Measurements from ENCODE around the gene MAPK10.

Gene MAPK10

DNA sequence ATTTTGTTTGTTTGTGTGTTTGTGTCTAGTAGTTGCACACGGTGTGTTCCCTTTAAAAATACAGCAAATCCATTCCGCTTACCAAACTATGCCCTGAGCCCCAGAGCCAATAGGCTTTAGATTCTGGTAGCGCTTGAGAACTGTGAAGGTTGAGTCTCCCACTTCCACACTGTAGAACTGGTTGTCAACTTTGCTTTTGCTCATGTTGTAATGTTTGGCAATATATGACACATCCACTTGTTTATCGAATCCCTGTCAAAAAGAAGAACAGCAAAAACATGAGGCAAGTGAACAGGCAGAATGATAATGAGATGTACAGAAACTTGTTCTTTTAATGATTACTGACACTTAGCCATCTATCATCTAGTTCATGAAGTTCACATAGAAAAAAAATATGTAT is 200.6 kb downstream of the MAPK10 start:
- Histone ChIP-seq H3K27ac (ENCODE audit: low read depth, low read length) (no peak overlapping the region), H3K18ac (ENCODE audit: low read length) (no peak overlapping the region), H2AK5ac (ENCODE audit: low read length) (no peak overlapping the region), H3K27me3 (ENCODE audit: insufficient read depth, low read length) (no peaks in the 10 kb centered on the region), H4K12ac (ENCODE audit: low read depth, low read length) (no peak overlapping the region), H3K9me3 (ENCODE audit: insufficient read depth, low read depth, low read length) (no peaks in the 10 kb centered on the region), H2BK5ac (ENCODE audit: low read depth, low read length, poor library complexity) (no peak overlapping the region), H3K79me2 (ENCODE audit: control insufficient read depth, insufficient read depth, low read length, poor library complexity) (no peaks in the 10 kb centered on the region), H3K4ac (ENCODE audit: low read depth, low read length) (no peak overlapping the region), H4K91ac (ENCODE audit: low read depth, low read length) (no peak overlapping the region), H4K8ac (ENCODE audit: low read depth, low read length) (no peak overlapping the region), H2BK120ac (ENCODE audit: insufficient read depth, low read length, poor library complexity) (no peak overlapping the region), H3K9ac (ENCODE audit: low read length) (no peak overlapping the region), H3K4me3 (ENCODE audit: low read depth, low read length) (no peak overlapping the region), H2BK12ac (ENCODE audit: low read length) (no peak overlapping the region), H3K14ac (ENCODE audit: low read length) (no peak overlapping the region), H3K79me1 (ENCODE audit: low read length) (no peaks in the 10 kb centered on the region), H2AFZ (ENCODE audit: insufficient read depth, low read length, poor library complexity) (no peak overlapping the region), H3K4me2 (ENCODE audit: low read length) (no peak overlapping the region), H3K23ac (ENCODE audit: low read length) (no peak overlapping the region), H3K36me3 (ENCODE audit: control insufficient read depth in 1 of 2, insufficient read depth in 2 of 2, low read length in 2 of 2) (no peaks in the 10 kb centered on the region), H3K4me1 (ENCODE audit: control insufficient read depth in 1 of 2, insufficient read depth in 2 of 2, low read length in 2 of 2) (no peaks in the 10 kb centered on the region)
- no CpG with 5 or more reads among the region's 4 CpGs for WGBS (ENCODE audit: extremely low coverage, insufficient coverage, insufficient read length)
- no peak for DNase-seq

DNA sequence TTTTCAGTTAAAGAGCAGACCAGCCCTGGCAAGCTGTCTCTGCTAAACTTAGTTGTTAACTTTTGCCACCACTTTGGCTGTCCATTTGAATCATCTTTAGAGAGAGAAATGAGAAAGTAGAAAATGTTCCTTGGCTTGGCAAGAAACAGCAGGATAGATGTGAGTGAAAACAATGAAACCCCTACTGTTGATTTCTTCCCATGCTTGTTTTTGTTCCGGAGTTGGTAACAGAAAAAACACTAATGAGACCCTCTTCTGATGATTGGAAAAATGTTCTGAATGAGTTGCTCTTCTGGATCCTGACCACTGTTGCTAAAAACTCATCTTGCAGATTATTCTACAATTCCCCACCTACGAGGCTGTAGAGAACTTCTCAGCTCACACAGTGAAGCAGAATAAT is 203.3 kb downstream of the MAPK10 start:
- no peak overlapping the region for H3K4ac ChIP-seq (ENCODE audit: low read depth, low read length)
- DNase-seq, result no peak
- H2BK120ac ChIP-seq (ENCODE audit: insufficient read depth, low read length, poor library complexity), result no peak overlapping the region
- no peaks in the 10 kb centered on the region for H3K27me3 ChIP-seq (ENCODE audit: insufficient read depth, low read length)
- no peaks in the 10 kb centered on the region for H3K79me1 ChIP-seq (ENCODE audit: low read length)
- H3K9me3 ChIP-seq (ENCODE audit: insufficient read depth, low read depth, low read length), result no peaks in the 10 kb centered on the region
- H3K36me3 ChIP-seq (ENCODE audit: control insufficient read depth in 1 of 2, insufficient read depth in 2 of 2, low read length in 2 of 2), result no peaks in the 10 kb centered on the region
- no peaks in the 10 kb centered on the region for H3K79me2 ChIP-seq (ENCODE audit: control insufficient read depth, insufficient read depth, low read length, poor library complexity)
- no peak overlapping the region for H4K12ac ChIP-seq (ENCODE audit: low read depth, low read length)
- no peak overlapping the region for H3K18ac ChIP-seq (ENCODE audit: low read length)
- no peak overlapping the region for H2BK5ac ChIP-seq (ENCODE audit: low read depth, low read length, poor library complexity)
- no peak overlapping the region for H2BK12ac ChIP-seq (ENCODE audit: low read length)
- H3K4me1 ChIP-seq (ENCODE audit: control insufficient read depth in 1 of 2, insufficient read depth in 2 of 2, low read length in 2 of 2), result no peaks in the 10 kb centered on the region
- no peak overlapping the region for H3K9ac ChIP-seq (ENCODE audit: low read length)
- no peak overlapping the region for H3K23ac ChIP-seq (ENCODE audit: low read length)
- no CpG with 5 or more reads among the region's 2 CpGs for WGBS (ENCODE audit: extremely low coverage, insufficient coverage, insufficient read length)
- H3K14ac ChIP-seq (ENCODE audit: low read length), result no peak overlapping the region
- H3K27ac ChIP-seq (ENCODE audit: low read depth, low read length), result no peak overlapping the region
- H4K8ac ChIP-seq (ENCODE audit: low read depth, low read length), result no peak overlapping the region
- H3K4me2 ChIP-seq (ENCODE audit: low read length), result no peak overlapping the region
- H3K4me3 ChIP-seq (ENCODE audit: low read depth, low read length), result no peak overlapping the region
- no peak overlapping the region for H4K91ac ChIP-seq (ENCODE audit: low read depth, low read length)
- H2AFZ ChIP-seq (ENCODE audit: insufficient read depth, low read length, poor library complexity), result no peak overlapping the region
- no peak overlapping the region for H2AK5ac ChIP-seq (ENCODE audit: low read length)

DNA sequence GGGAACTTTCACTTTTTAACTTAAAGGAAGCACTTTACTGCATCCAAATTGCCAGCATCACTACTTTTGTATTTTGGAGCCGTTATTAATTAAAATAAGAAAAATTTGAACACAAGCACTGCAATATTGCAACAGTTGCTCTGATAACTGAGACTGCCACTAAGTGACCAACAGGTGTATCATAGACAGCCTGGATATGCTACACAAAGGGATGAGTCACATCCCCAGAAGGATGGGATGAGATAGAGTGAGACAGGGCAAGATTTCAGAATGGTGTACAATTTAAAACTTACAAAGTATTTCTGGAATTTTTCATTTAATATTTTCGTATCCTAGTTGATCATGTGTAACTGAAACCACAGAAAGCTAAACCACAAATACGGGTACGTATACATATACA is 204.1 kb downstream of the MAPK10 start:
- no peak overlapping the region for H3K23ac ChIP-seq (ENCODE audit: low read length)
- no peaks in the 10 kb centered on the region for H3K27me3 ChIP-seq (ENCODE audit: insufficient read depth, low read length)
- H3K27ac ChIP-seq (ENCODE audit: low read depth, low read length), result no peak overlapping the region
- H2AFZ ChIP-seq (ENCODE audit: insufficient read depth, low read length, poor library complexity), result no peak overlapping the region
- no peak overlapping the region for H2BK5ac ChIP-seq (ENCODE audit: low read depth, low read length, poor library complexity)
- no peak overlapping the region for H2BK12ac ChIP-seq (ENCODE audit: low read length)
- H3K18ac ChIP-seq (ENCODE audit: low read length), result no peak overlapping the region
- no peak overlapping the region for H2AK5ac ChIP-seq (ENCODE audit: low read length)
- no CpG with 5 or more reads among the region's 4 CpGs for WGBS (ENCODE audit: extremely low coverage, insufficient coverage, insufficient read length)
- no peak overlapping the region for H2BK120ac ChIP-seq (ENCODE audit: insufficient read depth, low read length, poor library complexity)
- H3K4me1 ChIP-seq (ENCODE audit: control insufficient read depth in 1 of 2, insufficient read depth in 2 of 2, low read length in 2 of 2), result no peaks in the 10 kb centered on the region
- no peak overlapping the region for H4K91ac ChIP-seq (ENCODE audit: low read depth, low read length)
- H3K9me3 ChIP-seq (ENCODE audit: insufficient read depth, low read depth, low read length), result no peaks in the 10 kb centered on the region
- H3K79me1 ChIP-seq (ENCODE audit: low read length), result no peaks in the 10 kb centered on the region
- no peak for DNase-seq
- no peak overlapping the region for H4K12ac ChIP-seq (ENCODE audit: low read depth, low read length)
- H3K4ac ChIP-seq (ENCODE audit: low read depth, low read length), result no peak overlapping the region
- H3K36me3 ChIP-seq (ENCODE audit: control insufficient read depth in 1 of 2, insufficient read depth in 2 of 2, low read length in 2 of 2), result no peaks in the 10 kb centered on the region
- no peak overlapping the region for H3K4me2 ChIP-seq (ENCODE audit: low read length)
- no peak overlapping the region for H4K8ac ChIP-seq (ENCODE audit: low read depth, low read length)
- no peak overlapping the region for H3K4me3 ChIP-seq (ENCODE audit: low read depth, low read length)
- no peak overlapping the region for H3K9ac ChIP-seq (ENCODE audit: low read length)
- no peak overlapping the region for H3K14ac ChIP-seq (ENCODE audit: low read length)
- H3K79me2 ChIP-seq (ENCODE audit: control insufficient read depth, insufficient read depth, low read length, poor library complexity), result no peaks in the 10 kb centered on the region

DNA sequence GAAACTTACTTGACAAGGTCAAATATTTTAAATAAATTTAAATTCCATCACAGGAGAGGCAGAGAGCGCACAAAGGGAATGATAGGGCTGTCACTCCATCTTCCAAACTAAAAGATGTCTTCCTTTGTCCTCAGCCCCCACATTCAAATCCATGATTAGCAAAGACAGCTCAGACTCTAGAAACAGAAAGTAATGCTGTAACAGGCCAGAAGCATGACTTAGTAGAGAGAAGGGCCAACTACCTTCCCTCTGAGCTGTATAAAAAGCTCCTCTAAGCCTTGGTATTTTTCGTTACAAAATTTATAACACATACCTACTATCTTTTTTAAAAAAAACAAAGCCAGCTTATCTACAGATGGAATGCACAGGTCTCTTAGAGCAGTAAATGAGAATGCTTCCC is 207.4 kb downstream of the MAPK10 start:
- Histone ChIP-seq H3K79me2 (ENCODE audit: control insufficient read depth, insufficient read depth, low read length, poor library complexity) (no peaks in the 10 kb centered on the region), H3K4me1 (ENCODE audit: control insufficient read depth in 1 of 2, insufficient read depth in 2 of 2, low read length in 2 of 2) (no peaks in the 10 kb centered on the region), H3K9ac (ENCODE audit: low read length) (no peak overlapping the region), H3K4me3 (ENCODE audit: low read depth, low read length) (no peak overlapping the region), H3K27me3 (ENCODE audit: insufficient read depth, low read length) (no peaks in the 10 kb centered on the region), H2BK120ac (ENCODE audit: insufficient read depth, low read length, poor library complexity) (no peak overlapping the region), H2AK5ac (ENCODE audit: low read length) (no peak overlapping the region), H3K14ac (ENCODE audit: low read length) (no peak overlapping the region), H3K27ac (ENCODE audit: low read depth, low read length) (no peak overlapping the region), H2AFZ (ENCODE audit: insufficient read depth, low read length, poor library complexity) (no peak overlapping the region), H2BK12ac (ENCODE audit: low read length) (no peak overlapping the region), H3K79me1 (ENCODE audit: low read length) (no peaks in the 10 kb centered on the region), H4K12ac (ENCODE audit: low read depth, low read length) (no peak overlapping the region), H4K91ac (ENCODE audit: low read depth, low read length) (no peak overlapping the region), H4K8ac (ENCODE audit: low read depth, low read length) (no peak overlapping the region), H2BK5ac (ENCODE audit: low read depth, low read length, poor library complexity) (no peak overlapping the region), H3K36me3 (ENCODE audit: control insufficient read depth in 1 of 2, insufficient read depth in 2 of 2, low read length in 2 of 2) (no peaks in the 10 kb centered on the region), H3K4ac (ENCODE audit: low read depth, low read length) (no peak overlapping the region), H3K9me3 (ENCODE audit: insufficient read depth, low read depth, low read length) (no peaks in the 10 kb centered on the region), H3K23ac (ENCODE audit: low read length) (no peak overlapping the region), H3K18ac (ENCODE audit: low read length) (no peak overlapping the region), H3K4me2 (ENCODE audit: low read length) (no peak overlapping the region)
- no peak for DNase-seq
- WGBS (ENCODE audit: extremely low coverage, insufficient coverage, insufficient read length), result 100% methylated on average over 1 of the region's 2 CpGs
